GM18519 (cell line): Measurements from ENCODE around the gene ASPN.

ENCODE experiments used
- ATAC-seq: cut with Tn5 transposase; IDR thresholded peaks from one replicate; pipeline ENCODE4 v1.9.1; 2021; ENCODE audit warnings: mild to moderate bottlenecking, moderate library complexity; ENCODE audit not compliant: unreplicated experiment, low FRiP score

The ASPN gene

DNA sequence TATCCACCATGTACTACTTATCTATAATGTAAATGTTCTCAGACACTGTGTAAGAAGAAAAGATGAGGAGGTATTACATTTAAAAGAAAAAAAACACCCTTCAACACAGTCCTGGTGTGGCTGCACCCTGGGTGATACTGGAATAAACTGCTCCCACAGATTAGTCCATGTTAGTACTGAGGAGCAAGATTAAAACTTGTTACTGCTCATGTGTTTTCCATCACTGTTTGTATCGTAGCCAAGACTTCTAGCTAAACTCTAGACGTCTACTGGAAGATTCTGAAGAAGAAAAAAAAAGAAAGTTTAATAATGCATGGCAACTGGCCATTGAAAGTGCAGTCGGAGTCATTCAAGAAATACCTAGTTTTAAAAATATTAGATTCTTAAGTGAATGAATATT is at the start of gene ASPN:
Gene ASPN, minus strand, starts transcription at position 178 of the 400 bp plus-strand sequence.
- ATAC-seq: no peak

DNA sequence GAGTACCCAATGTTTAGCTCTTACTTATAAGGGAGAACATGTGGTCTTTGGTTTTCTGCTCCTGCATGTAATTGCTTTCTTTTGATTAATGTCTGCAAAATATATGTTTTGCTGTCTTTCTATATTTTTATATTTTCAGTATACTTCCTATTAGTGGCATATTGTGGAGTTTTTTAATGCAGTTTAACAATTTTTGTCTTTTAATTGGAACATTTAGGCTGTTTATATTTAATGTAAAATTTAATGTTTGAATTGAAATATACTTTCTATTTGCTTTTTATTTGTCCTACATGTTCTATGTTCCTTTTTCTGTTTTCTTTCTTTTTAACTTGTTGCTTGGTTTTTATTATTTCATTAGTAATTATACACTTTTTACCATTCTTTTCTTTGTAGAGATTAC is 48.6 kb upstream of the ASPN start:
- ATAC-seq: no peak

DNA sequence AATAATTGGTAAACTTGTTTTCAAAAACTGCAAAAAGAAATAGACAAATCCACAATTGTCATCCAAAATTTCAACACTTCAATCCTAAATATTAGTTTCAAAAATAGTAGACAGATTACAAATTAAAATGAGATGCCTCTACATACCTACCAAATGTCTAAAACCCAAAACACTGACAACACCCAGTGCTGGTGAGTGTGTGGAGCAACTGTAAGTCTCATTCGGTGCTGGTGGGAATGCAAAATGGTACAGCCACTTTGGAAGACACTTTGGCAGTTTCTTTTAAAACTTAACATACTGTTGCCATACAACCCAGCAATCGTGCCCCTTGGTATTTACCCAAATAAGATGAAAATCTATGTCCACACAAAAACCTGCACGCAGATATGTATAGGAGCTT is 46.8 kb upstream of the ASPN start:
- ATAC-seq: no peak

DNA sequence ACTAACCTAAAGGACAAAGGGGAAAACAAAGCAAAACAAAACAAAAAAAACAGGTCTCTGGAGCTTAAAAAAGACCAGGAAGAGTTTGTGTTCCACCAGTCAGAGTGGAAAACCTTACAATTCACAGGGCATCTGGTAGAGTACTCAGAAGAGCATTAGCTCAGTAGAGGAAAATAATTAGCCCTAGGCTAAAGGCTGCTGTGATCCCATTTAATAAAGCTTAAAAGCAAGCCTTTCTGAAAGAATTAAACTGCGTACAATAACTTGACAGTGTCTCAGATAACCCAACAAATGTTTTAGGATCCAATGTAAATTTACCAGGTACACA is 46.2 kb upstream of the ASPN start:
- no peak for ATAC-seq

DNA sequence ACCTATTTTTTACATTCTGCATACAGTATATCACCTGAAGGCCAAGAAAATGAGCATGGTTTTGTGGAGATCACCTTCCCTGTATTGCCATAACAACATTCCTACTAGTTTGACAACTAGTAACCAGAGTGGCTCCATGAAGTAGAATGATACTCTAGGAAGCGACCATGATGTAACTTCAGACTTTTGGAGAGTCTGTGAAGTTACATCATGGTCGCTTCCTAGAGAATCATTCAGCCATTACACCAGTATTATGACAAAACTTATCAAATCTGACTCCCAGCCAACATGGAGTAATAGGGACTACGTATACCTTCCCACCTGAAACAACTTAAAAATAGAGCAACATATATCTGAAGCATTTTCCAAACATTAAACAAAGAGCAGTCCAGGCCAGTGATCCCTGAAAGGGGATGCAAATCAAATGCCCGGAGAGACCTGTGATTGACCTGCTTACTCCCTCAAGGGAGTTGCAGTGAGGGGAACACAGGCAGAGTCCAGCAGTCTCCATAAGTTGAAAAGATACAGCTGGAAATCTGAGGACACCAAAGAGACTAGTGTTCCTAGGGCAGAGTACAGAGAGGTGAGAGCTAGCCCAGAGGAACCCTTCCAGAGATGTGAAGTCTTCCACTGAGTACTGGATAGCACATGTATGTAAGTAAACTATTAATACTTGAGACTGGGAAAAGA is 45.7 kb upstream of the ASPN start:
- ATAC-seq: no peak

DNA sequence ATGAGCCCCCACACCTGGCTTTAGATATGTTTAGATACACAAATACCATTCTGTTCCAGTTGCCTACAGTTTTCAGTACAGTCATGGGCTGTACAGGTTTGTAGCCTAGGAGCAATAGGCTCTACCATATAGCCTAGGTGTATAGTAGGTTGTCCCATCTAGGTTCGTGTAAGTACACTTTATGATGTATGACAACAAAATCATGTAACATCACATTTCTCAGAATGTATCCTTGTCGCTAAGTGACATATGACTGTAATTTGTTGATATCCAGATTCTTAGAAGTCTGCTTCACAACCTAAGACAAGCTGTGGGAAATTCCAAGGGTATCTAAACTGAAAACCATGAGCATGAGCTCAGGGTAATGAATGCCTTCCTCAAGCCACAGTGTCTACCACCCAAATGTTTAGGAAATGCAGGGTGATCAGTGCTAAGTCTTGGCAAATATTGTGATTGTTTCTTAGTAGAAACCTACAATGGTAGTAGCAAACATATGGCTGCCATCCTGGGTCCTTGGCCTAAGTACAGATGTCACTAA is 45.1 kb upstream of the ASPN start:
- no peak for ATAC-seq

DNA sequence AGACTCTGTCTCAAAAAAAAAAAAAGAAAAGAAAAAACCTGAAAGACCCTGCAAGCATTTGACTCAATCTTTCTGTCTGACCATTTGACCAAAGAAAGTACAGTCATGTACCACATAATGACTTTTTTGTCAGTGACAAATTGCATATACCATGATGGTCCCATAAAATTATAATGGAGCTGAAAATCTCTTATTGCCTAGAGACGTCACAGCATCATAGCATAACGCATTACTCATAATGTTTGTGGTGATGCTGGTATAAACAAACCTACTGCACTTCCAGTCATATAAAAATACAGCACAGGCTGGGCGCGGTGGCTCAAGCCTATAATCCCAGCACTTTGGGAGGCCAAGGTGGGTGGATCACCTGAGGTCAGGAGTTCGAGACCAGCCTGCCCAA is 43.0 kb upstream of the ASPN start:
- no peak for ATAC-seq

DNA sequence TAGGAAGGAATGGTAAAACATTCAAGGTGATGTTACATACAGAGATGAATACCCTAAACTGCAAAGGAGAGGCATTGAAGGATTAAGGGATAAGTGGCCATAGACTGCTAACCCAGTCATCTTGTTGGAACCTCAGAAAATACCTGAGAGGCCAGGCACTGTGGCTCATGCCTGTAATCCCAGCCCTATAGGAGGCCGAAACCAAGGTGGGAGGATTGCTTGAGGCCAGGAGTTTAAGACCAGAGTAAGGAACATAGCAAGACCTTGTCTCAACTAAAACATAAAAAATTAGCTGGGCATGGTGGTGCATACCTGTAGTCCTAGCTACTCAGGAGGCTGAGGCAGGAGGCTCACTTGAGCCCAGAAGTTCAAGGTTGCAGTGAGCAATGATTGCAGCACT is 42.6 kb upstream of the ASPN start:
- ATAC-seq: no peak

DNA sequence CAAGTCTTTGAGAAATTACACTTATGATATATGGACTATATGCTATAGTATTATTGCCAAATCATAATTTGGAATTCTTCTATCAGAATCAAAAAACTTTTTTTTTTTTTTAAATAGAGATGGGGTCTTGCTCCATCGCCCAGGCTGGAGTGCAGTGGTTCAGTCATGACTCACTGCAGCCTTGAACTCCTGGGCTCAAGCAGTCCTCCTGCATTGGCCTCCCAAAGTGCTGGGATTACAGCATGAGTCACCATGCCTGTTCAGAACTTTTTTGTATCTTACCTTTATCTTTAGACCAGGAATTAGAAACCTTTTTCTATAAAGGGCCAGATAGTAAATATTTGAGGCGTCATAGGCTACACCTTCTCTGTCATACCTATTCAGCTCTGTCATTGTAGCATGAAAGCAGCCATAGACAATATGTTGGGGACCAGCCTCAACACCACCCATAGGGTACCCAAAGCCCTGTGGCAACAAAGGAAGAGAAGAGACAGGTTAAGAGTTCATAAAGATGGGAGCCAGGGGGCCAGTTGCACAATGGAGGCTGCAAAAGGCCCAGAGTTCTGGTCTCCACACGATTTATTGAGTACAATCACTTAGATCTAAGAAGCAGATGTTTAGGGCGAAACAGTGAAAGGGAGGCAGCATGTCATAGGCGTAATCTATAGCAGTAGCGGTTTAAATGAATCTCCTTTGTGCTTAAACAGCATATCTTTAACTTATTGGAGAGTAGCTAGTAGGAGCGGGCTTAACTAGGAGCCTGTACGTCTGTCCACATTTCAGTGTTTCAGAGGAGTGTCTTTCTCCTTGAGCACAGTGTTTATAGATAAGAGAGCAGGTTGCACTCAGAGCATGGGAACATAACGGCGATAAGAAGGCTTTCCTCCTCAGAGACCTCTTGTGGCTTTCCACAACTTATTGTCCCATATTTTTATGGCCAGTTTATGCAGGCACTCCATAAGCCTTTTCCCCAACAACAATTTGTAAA is 41.0 kb upstream of the ASPN start:
- ATAC-seq: no peak

DNA sequence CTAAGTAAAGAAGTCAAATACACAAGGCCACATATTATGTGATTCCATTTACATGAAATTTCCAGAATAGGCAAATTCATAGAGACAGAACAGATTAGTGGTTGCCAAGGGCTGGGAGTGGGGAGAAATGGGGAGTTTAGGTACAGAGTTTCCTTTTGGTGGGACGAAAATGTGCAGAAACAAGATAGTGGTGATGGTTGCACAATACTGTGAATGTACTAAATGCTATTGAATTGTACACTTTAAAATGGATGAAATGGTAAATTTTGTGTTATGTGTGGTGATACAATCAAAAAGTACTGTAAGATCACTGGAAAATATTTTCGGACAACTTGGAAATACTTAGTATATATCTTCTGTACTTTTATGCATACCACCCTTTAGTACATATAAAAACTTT is 38.5 kb upstream of the ASPN start:
- no peak for ATAC-seq

DNA sequence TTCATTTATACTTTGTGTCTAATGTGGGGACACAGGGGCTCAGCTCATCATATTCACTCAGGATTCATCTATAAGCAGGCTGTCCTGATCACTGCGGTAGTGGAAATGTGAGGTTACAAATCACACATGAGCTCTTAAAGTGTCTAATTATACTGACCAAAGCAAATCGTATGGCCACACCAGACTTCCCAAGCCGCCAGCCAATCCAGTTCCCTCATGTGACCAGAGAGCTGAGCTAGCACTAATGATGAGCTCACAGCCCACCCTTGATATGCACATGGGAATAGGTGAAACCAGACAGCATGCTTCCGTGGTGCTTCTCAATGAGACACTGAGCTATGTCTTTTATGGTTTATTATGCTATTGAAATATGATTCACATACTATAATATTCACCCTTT is 35.9 kb upstream of the ASPN start:
- ATAC-seq: no peak

DNA sequence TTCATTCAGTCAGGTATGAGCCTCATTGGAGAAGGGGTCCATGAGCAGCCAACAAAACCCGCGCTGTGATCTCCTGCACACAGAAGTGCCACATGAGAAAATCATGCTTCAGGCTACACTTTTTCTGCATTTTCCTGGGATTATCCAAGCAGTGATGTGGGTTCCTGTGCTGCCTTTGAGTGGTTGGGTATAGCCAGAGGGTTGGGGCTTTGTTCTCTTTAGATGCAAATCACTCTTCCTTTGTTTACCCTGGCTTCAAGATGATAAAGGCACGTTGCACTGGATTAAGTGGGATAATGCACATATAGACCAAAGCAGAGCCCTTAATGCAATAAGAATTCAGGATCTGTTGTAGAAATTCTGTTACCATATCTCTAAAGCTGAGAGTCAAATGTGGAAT is 34.7 kb upstream of the ASPN start:
- ATAC-seq: no peak

DNA sequence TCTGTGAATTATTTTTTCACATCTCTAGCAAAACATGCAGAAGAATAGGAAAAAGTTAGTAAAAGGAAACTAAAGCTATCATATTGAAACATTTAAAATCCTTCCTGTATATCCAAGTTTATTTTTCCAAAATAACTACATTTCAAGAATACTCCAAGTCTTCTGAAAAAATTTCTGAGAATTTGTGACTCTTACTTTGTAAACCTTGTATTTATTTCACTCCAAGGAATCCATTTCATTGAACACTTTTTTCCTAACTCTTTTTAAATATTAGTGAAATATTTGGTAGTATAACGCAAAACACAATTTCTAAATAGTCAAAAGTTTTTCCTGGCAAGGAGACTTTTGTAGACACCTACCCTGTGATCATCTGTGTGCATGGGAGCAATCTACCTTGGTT is 34.2 kb upstream of the ASPN start:
- ATAC-seq: no peak

DNA sequence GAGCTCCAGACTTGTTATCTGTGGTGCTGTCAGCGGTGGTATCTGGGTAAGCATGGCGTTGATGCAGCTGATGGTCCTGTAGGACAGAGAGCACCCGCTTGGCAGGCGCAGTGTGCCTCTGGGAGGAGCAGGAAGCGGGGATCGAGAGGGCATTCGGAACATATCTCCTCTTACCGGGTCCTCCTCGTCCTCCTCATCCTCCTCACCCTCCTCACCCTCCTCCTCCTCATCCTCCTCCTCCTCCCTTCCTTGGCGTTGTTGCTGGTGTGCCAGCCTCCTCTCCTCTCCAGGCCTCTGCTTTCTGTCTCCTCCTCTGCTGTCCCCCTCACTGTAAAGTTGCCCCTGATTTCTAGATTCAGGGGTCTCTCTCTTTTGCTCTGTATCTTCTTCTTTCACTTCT is 32.3 kb upstream of the ASPN start:
- no peak for ATAC-seq

DNA sequence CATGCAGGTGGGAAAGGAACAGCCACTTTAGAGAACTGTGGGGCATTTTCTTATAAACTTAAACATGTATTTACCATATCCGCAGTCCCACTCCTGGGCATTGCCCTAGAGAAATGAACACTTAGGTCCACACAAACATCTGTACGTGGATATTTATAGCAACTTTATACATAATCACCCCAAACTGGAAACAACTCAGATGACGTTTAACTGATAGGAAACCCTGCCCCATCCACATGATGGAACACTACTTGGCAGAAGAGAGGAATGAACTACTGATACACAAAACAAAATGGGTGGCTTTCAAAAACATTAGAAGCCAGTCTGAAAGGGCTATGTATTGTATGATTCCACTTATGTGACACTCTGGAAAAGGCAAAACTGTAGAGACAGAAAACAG is 31.0 kb upstream of the ASPN start:
- no peak for ATAC-seq

DNA sequence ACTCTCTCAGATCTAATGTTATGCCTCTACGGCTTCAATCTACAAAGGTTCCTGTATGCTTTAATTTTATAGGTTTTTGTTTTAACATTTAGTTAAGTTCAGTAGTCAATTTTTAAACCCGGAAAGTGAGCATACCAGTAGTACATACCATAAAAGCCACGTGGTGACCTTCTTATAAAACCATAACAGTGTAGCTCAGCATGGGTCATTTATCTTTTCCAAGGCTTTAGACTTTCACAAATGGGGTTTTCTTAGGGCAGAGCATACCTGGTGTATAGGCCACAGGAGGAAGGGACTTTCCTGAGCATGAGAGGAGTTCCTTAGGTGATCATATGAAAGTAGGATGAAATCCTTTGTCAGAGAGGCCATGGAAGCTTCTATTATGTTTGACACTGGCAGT is 30.3 kb upstream of the ASPN start:
- no peak for ATAC-seq

DNA sequence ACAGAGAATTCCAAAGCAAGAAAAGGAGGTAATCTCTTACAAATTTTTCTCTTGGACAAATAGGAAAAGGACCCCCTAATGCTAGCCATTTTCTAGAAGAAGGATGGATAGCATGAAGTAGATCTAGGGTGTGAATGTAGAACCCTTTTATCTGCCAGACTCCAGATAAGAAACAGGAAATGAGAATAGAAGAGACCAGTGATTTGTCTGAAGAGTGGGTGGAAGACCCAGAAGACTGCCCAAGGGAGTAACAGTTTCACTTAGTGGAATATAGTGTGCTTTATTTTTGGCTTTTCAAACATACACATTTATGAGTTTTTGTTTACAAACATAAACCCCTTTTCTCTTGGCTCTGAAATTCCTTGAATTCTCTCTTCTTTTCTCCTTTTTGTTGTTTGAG is 28.4 kb upstream of the ASPN start:
- no peak for ATAC-seq

DNA sequence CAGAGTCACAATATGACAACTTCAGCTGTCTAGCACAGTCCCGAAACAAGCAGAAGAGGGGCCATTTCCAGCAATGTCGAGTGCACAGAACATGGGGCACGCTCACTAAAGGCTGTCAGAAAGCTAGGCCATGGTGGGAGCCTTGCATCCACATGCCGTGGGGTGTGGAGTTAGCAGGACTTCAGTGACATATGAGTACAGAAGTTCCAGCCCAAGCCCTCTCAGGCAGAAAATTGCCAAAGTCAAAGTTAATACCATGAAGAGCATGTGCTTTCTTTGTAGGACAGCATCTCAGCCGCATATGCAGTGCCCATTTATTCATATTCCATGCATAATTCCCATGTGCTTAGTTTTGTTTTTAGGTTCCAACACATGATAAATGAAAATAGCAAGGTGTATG is 26.7 kb upstream of the ASPN start:
- ATAC-seq: no peak

DNA sequence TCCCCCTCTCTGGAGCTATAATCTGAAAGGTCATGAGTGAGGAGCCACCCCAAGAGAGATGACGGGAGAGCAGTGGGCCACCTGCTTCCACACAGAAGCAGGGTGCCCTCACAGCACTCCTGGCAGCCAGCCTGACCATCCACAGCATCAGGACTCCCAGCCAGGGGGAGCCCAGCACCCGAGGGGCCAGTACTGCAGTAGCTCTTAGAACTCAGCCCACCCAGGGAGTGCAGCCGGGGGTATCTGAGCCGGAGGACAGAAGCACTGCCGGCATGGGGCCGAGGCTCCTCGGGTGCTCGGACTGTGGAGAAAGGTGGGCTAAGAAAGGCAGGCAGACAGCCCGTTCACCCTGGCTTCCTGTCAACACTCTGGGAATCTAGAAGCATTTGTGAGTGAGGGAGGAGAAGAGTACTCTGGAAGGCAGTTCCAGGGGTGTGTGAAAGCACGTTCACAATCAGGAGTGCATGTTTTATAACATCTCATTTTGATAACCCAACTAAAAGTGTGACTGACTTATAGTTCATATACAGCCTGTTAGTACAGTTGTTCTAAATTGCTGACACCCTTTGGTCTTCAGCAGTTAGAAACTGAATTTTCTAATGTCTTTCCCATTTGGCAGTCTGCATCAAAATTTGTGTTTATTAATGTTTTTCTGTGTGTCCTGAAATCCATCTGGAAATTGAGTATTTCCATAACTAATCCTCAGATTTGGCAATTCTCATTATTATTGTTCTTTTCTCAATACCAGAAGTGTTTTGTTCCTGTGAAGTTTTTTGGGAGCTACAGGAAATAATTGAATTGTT is 25.9 kb upstream of the ASPN start:
- no peak for ATAC-seq

DNA sequence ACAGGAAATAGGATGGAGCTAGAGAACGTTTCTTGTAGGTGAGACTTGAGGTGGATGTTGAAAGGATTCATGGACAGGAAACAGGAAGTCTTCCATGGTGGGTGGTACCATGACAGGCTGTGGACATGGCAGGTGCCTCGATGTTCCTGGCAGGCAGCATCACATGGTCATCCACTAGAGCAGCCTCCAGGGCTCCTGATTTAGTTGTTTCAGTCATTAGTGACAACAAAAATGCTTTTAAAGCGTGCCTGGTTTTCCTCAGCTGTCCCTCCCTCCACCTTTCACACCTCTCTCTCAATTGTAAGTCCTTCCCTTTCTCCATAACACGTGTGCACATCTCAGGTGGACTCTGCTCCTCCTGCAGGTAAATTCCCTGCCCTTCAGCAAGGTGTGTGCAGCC is 25.2 kb upstream of the ASPN start:
- ATAC-seq: no peak

DNA sequence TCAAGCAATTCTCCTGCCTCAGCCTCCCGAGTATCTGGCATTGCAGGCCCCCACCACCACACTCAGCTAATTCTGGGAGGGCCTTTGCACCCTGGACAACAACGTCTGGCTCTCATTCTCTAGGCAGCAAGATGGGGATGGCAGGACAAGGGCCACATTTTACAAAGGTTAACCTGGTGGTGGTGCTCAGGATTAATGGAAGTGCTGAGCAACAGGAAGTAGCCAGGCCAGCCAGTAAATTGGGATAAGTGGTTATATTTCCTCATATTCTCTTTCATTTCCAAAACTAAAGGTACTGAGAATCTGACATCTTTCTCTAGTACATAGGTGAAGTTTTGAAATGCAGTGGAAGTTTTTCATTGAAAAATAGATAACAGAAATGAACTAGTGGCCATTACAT is 24.7 kb upstream of the ASPN start:
- ATAC-seq: no peak
